ENCODE results near the gene TREM2.

GRCh38 chr6:41200901-41201763 is 38.2 kb upstream of the TREM2 start, which contains the start of gene TREML2:
- TF ChIP-seq CTCF (IDR thresholded peaks at IDR 0.05), result no peak
- TF ChIP-seq POLR2A (IDR thresholded peaks at IDR 0.05), result no peak
